ENCODE data around the gene SPIN1.

The SPIN1 gene

GRCh38 chr9:88502552-88503034, 114.3 kb downstream of the SPIN1 start:
- no peak for DNase-seq

GRCh38 chr9:88503081-88503844, 115.0 kb downstream of the SPIN1 start:
- DNase-seq = no peak

DNA sequence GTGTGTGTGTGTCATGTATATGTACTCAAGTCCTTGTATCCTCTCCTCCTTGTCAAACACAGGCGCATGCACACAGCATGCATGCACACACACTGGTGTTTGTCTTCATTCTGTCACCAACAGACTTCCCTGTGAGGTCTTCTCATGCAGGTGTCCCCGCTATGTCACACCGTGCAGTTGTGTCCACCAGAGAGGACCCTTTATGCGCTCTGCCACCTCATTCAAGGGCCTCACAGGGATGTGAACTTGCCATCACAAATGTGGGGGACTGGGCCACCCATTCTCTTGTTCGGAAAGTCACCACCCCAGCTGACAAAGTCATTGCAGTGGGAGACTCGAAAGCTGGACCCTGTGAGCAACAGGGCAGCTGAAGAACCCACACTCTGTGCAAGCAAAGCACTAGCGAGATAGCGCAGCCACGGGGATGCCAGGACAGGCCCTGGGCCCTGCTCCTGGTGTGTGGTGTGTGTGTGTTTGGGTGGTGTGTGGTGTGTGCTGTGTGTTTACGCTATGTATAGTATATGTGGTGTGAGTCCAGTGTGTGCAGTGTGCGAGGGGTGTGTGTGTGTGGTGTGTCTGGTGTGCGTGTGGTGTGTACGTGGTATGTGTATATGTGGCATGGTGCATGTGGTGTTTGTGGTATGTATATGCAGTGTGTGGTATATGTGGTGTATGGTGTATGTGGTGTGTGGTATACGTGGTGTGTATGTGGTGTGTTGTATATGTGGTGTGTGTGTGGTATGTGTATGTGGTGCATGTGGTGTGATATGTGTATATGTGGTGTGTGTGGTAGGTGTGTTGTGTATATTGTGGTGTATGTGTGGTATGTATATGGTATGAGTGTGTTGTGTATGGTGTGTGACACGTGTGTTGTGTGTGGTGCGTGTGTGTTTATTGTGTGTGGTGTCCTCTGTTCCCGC, 115.9 kb downstream of the SPIN1 start:
- DNase-seq = peak in 1 of 5 experiments; percentile 22

DNA sequence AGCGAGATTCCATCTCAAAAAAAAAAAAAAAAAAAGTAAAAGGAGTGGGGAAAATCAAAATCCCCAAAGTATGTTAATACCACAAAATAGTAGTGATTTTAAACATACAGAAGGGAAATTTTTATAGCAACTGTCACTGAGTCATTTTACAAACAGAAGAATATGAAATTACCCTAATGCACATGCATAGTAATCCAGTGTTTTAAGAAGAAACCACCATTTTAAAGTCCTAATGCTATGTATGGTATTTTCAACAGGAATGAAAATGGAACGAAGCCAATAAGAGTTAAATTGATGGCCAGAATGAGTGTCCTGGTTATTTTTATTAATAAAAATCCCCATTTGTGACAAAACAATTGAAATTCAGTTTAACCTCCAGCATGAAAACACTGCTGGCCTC, 120.1 kb downstream of the SPIN1 start:
- DNase-seq = no peak

- DNase-seq = no peak
Observed at GRCh38 chr9:88511906-88512305, 123.7 kb downstream of the SPIN1 start.

GRCh38 chr9:88514247-88514646, 126.0 kb downstream of the SPIN1 start:
- no peak for DNase-seq

GRCh38 chr9:88521308-88521707, 133.1 kb downstream of the SPIN1 start:
- no peak for DNase-seq

DNA sequence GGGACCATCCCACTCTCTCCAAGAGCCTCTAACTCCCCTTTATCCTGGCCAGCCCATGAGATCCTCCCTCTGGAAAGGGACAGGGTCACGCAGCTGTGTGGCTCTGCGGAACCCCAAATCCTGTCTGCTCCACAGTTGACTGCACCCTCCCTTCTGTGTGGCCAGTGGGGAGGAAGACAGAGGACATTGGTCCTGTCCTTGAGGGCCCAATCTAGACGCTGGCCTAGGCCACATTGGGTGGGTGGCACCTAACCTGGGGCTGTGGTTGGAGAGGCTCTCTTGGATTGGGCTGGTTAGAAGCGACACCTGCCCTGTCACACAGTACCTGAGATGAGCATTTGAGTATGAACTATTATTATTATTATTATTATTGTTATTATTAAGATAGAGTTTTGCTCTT, 134.1 kb downstream of the SPIN1 start:
- DNase-seq = no peak

- no peak for DNase-seq
Observed at GRCh38 chr9:88523056-88523455, 134.8 kb downstream of the SPIN1 start.

GRCh38 chr9:88524911-88525310, 136.7 kb downstream of the SPIN1 start:
- DNase-seq = no peak

GRCh38 chr9:88527618-88528017, 139.4 kb downstream of the SPIN1 start:
- DNase-seq = no peak
